GM12865 (cell line): ENCODE measurements around the gene GRIA1.
A peak's percentile ranks its signal among the peaks of the same experiment; 100 is the strongest.

ENCODE experiments used
- DNase-seq: peaks from one replicate; pipeline ENCODE4 v3.0.0; 2010; ENCODE audit warnings: low read depth
- H3K4me3 ChIP-seq: 2 replicates; pipeline ENCODE4 v1.5.1; 2011; ENCODE audit warnings: mild to moderate bottlenecking, low read depth, low read length, control low read depth
- CTCF ChIP-seq: IDR thresholded peaks from 2 replicates; pipeline ENCODE4 v1.5.1; 2011; ENCODE audit warnings: low read length, control low read depth, low read depth, inconsistent platforms; ENCODE audit not compliant: insufficient read depth; ENCODE audit errors: missing control alignments

GRIA1 gene

GRCh38 chr5:153476767-153477166 lies 13.7 kb upstream of the GRIA1 start:
- DNase-seq, result no peak
- no peak overlapping the region for H3K4me3 ChIP-seq
- no peak for TF ChIP-seq CTCF

- no peak for TF ChIP-seq CTCF
- DNase-seq, result peak; percentile 76
- no peak overlapping the region; the same call in 1 of the 2 replicates for H3K4me3 ChIP-seq
Measured at GRCh38 chr5:153480401-153480800, 10.1 kb upstream of the GRIA1 start.

DNA sequence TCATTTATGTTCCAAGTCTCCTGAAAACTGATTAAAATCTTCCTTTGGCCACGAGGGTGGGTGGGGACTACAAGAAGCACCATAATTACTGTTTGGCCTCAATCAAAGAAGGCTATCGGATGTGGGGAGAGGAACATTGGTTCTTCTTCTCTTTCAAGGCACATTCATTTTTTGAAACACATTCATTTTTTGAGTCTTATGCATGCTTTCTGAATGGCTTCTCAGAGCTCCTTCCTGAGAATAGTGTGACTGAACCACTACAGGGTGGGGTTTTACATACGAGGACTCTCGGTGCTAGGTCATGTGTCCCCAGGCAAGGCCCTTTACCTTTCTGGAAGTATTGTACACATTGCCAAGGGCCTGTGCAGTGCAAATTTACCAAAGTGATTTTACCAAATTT lies 7.0 kb upstream of the GRIA1 start:
- TF ChIP-seq CTCF, result no peak
- H3K4me3 ChIP-seq, result no peak overlapping the region
- peak; percentile 13 for DNase-seq

- no peak overlapping the region for H3K4me3 ChIP-seq
- no peak for DNase-seq
Measured at GRCh38 chr5:153485641-153486040, 4.8 kb upstream of the GRIA1 start.

GRCh38 chr5:153486771-153487170 lies 3.7 kb upstream of the GRIA1 start:
- no peak overlapping the region for H3K4me3 ChIP-seq
- DNase-seq, result no peak
- no peak for TF ChIP-seq CTCF

More at GRCh38 chr5:153485641-153486040, 4.8 kb upstream of the GRIA1 start:
- no peak for TF ChIP-seq CTCF

DNA sequence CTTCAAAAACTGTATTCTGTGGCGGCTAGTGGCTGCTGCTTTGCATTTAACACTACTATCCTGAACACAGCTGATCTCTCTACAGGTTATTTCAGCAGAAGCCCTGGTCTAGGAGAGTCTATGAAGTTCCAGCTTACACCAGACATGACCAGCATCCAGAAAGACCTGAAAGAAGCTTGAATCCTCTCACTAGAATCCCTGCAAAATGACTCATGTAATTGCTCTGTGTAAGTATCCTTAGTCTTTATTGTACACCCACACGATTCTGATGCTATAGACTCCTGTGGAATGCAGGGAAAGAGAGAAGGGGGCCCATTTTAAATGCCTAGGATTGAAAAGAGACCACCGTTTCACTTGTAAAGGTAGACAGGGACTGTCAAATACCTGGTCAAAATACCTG lies 859 bp upstream of the GRIA1 start:
- no peak for TF ChIP-seq CTCF
- no peak for DNase-seq
- H3K4me3 ChIP-seq, result no peak overlapping the region

- DNase-seq, result no peak
- no peak overlapping the region for H3K4me3 ChIP-seq
- no peak for TF ChIP-seq CTCF
Measured at GRCh38 chr5:153491038-153491744, 721 bp downstream of the GRIA1 start.
